CD4-positive, CD25-positive, alpha-beta regulatory T cell (primary cell): ENCODE measurements around the gene FGGY. TPM values are rescaled to one million over a fixed set of nuclear protein-coding genes. Genes with fewer than 3 reads are reported as not detected.
"Not testable (repeated sequence)": the region's sequence is repeated elsewhere in the genome, so short reads cannot be mapped to it uniquely, and the experiment has no call there.

Experiments
- ATAC-seq, 2 donors: fragments of 150-1000 bp; cut with Tn5 transposase; one replicate each; pipeline ENCODE4 v1.10.0; 2021; ENCODE audit warnings: low read depth in 2 of 2, moderate number of reproducible peaks in 2 of 2, moderate library complexity in 1 of 2
- DNase-seq, 3 donors: peaks; one replicate each; pipeline versions ENCODE4 v3.0.0 to v3.0.0-alpha.2; 2012 to 2022; ENCODE audit warnings: mixed read lengths in 1 of 3
- H3K27ac ChIP-seq: one replicate; pipeline ENCODE4 v1.7.0; 2013; ENCODE audit warnings: mild to moderate bottlenecking, low read length; ENCODE audit not compliant: insufficient read depth, poor library complexity, severe bottlenecking
- H3K27me3 ChIP-seq: one replicate; pipeline ENCODE4 v1.7.0; 2013; ENCODE audit warnings: low read length; ENCODE audit not compliant: control insufficient read depth, insufficient read depth
- H3K36me3 ChIP-seq: one replicate; pipeline ENCODE4 v1.7.0; 2013; ENCODE audit warnings: mild to moderate bottlenecking, low read length, moderate library complexity; ENCODE audit not compliant: control insufficient read depth, insufficient read depth
- H3K4me1 ChIP-seq: 2 replicates; pipeline ENCODE4 v1.7.0; 2013; ENCODE audit warnings: mild to moderate bottlenecking, low read length; ENCODE audit not compliant: insufficient read depth, control insufficient read depth, poor library complexity, severe bottlenecking
- H3K4me3 ChIP-seq: one replicate; pipeline ENCODE4 v1.7.0; 2013; ENCODE audit warnings: low read depth, mild to moderate bottlenecking, low read length, moderate library complexity
- H3K9me3 ChIP-seq, 2 experiments: 1 replicate in 1 of 2; 2 replicates in 1 of 2; pipeline ENCODE4 v1.7.0; 2013; ENCODE audit warnings: low read length in 2 of 2, mild to moderate bottlenecking in 1 of 2, moderate library complexity in 1 of 2; ENCODE audit not compliant: control insufficient read depth in 2 of 2
- H3K27ac Mint-ChIP-seq, 3 donors: one replicate each; pipeline ENCODE4 v1.8.0; 2020 to 2022; ENCODE audit warnings: mild to moderate bottlenecking in 3 of 3, mixed read lengths in 3 of 3, moderate library complexity in 2 of 3
- H3K27me3 Mint-ChIP-seq: one replicate; pipeline ENCODE4 v1.8.0; 2022; ENCODE audit warnings: mild to moderate bottlenecking, mixed read lengths
- H3K36me3 Mint-ChIP-seq: one replicate; pipeline ENCODE4 v1.8.0; 2020; ENCODE audit warnings: mixed read lengths
- H3K4me1 Mint-ChIP-seq, 4 donors: one replicate each; pipeline ENCODE4 v1.8.0; 2020 to 2022; ENCODE audit warnings: mixed read lengths in 4 of 4, mild to moderate bottlenecking in 1 of 4
- H3K4me3 Mint-ChIP-seq, 4 donors: one replicate each; pipeline ENCODE4 v1.8.0; 2020 to 2022; ENCODE audit warnings: mild to moderate bottlenecking in 4 of 4, mixed read lengths in 4 of 4, moderate library complexity in 3 of 4
- H3K9me3 Mint-ChIP-seq, 7 donors: one replicate each; pipeline ENCODE4 v1.8.0; 2020 to 2022; ENCODE audit warnings: mixed read lengths in 7 of 7, mild to moderate bottlenecking in 3 of 7, moderate library complexity in 2 of 7
- polyA plus RNA-seq, 4 donors: library from polyadenylated mRNA; unstranded; fragments of 300-500 nt; fragmentation: Illumina TruSeq; gene quantifications; one replicate each; pipeline ENCODE4 v1.2.3, GENCODE V29; 2021
- total RNA-seq: library from RNA; stranded (reverse); gene quantifications from one replicate; pipeline ENCODE4 v1.2.3, GENCODE V29; 2022

Gene FGGY
- total and polyA plus RNA-seq, 5 donors from 2014 or later: 1.9 to 7.7 (median 4.5) TPM

- no peak overlapping the region for H3K27ac Mint-ChIP-seq
- H3K4me3 Mint-ChIP-seq: no peak overlapping the region
- H3K9me3 Mint-ChIP-seq: peaks cover 0 to 1% (median 0%) of the 10 kb centered on the region in 7 donors
Measured at GRCh38 chr1:59523745-59524450, 227.0 kb downstream of the FGGY start.

GRCh38 chr1:59526240-59526639 lies 229.3 kb downstream of the FGGY start:
- Histone ChIP-seq H3K27me3 (no peaks in the 10 kb centered on the region), H3K36me3 (no peaks in the 10 kb centered on the region), H3K27ac (no peak overlapping the region), H3K4me3 (no peak overlapping the region), H3K4me1 (no peaks in the 10 kb centered on the region), H3K9me3 (no peaks in the 10 kb centered on the region)
- DNase-seq (no peak), ATAC-seq (no peak)
- no peaks in the 10 kb centered on the region for H3K27me3 Mint-ChIP-seq
- H3K27ac Mint-ChIP-seq: no peak overlapping the region
- H3K4me3 Mint-ChIP-seq: no peak overlapping the region
- no peaks in the 10 kb centered on the region for H3K36me3 Mint-ChIP-seq
- H3K9me3 Mint-ChIP-seq: peaks cover 0 to 4% (median 0%) of the 10 kb centered on the region in 7 donors
- H3K4me1 Mint-ChIP-seq: no peaks in the 10 kb centered on the region

More at GRCh38 chr1:59523745-59524450, 227.0 kb downstream of the FGGY start:
- ATAC-seq (no peak), DNase-seq (no peak)
- Mint-ChIP-seq H3K36me3 (no peaks in the 10 kb centered on the region), H3K4me1 (no peaks in the 10 kb centered on the region), H3K27me3 (no peaks in the 10 kb centered on the region)
- Histone ChIP-seq H3K4me1 (no peaks in the 10 kb centered on the region), H3K4me3 (no peak overlapping the region), H3K36me3 (no peaks in the 10 kb centered on the region), H3K9me3 (no peaks in the 10 kb centered on the region), H3K27ac (no peak overlapping the region), H3K27me3 (no peaks in the 10 kb centered on the region)

GRCh38 chr1:59528471-59528870 lies 231.6 kb downstream of the FGGY start:
- no peak for ATAC-seq
- no peak for DNase-seq
- Histone ChIP-seq H3K4me3 (no peak overlapping the region), H3K4me1 (no peaks in the 10 kb centered on the region), H3K27me3 (no peaks in the 10 kb centered on the region), H3K36me3 (no peaks in the 10 kb centered on the region), H3K27ac (no peak overlapping the region), H3K9me3 (no peaks in the 10 kb centered on the region)
- H3K27me3 Mint-ChIP-seq: peaks cover 4% of the 10 kb centered on the region
- no peaks in the 10 kb centered on the region for H3K4me1 Mint-ChIP-seq
- H3K36me3 Mint-ChIP-seq: no peaks in the 10 kb centered on the region
- H3K4me3 Mint-ChIP-seq: no peak overlapping the region
- H3K27ac Mint-ChIP-seq: no peak overlapping the region
- peaks cover 0 to 6% (median 1%) of the 10 kb centered on the region in 7 donors for H3K9me3 Mint-ChIP-seq

- Mint-ChIP-seq H3K4me1 (no peaks in the 10 kb centered on the region), H3K27ac (no peak overlapping the region)
- H3K27me3 ChIP-seq: no peaks in the 10 kb centered on the region
Measured at GRCh38 chr1:59528900-59529299, 232.0 kb downstream of the FGGY start.

GRCh38 chr1:59530119-59530518 lies 233.2 kb downstream of the FGGY start:
- H3K27me3 Mint-ChIP-seq: peaks cover 4% of the 10 kb centered on the region
- H3K4me1 ChIP-seq: no peaks in the 10 kb centered on the region
- ATAC-seq (no peak), DNase-seq (no peak)
- H3K4me3 ChIP-seq: no peak overlapping the region
- peaks cover 0 to 6% (median 1%) of the 10 kb centered on the region in 7 donors for H3K9me3 Mint-ChIP-seq
- H3K4me1 Mint-ChIP-seq: no peaks in the 10 kb centered on the region
- no peak overlapping the region for H3K27ac ChIP-seq
- no peak overlapping the region for H3K4me3 Mint-ChIP-seq
- H3K27me3 ChIP-seq: no peaks in the 10 kb centered on the region
- H3K36me3 ChIP-seq: no peaks in the 10 kb centered on the region
- H3K36me3 Mint-ChIP-seq: no peaks in the 10 kb centered on the region
- H3K9me3 ChIP-seq: no peaks in the 10 kb centered on the region
- no peak overlapping the region for H3K27ac Mint-ChIP-seq

More at GRCh38 chr1:59528900-59529299, 232.0 kb downstream of the FGGY start:
- no peaks in the 10 kb centered on the region for H3K36me3 Mint-ChIP-seq
- no peaks in the 10 kb centered on the region for H3K4me1 ChIP-seq
- no peaks in the 10 kb centered on the region for H3K9me3 ChIP-seq
- no peak overlapping the region for H3K4me3 ChIP-seq
- H3K9me3 Mint-ChIP-seq: peaks cover 0 to 6% (median 1%) of the 10 kb centered on the region in 7 donors
- H3K36me3 ChIP-seq: no peaks in the 10 kb centered on the region
- H3K4me3 Mint-ChIP-seq: no peak overlapping the region
- H3K27ac ChIP-seq: no peak overlapping the region
- ATAC-seq (no peak), DNase-seq (no peak)
- H3K27me3 Mint-ChIP-seq: peaks cover 4% of the 10 kb centered on the region

- no peaks in the 10 kb centered on the region for H3K4me1 ChIP-seq
- H3K4me3 Mint-ChIP-seq: no peak overlapping the region
- H3K36me3 Mint-ChIP-seq: no peaks in the 10 kb centered on the region
- DNase-seq (no peak), ATAC-seq (no peak)
- H3K27ac ChIP-seq: no peak overlapping the region
- no peaks in the 10 kb centered on the region for H3K9me3 ChIP-seq
- no peaks in the 10 kb centered on the region for H3K27me3 ChIP-seq
- peaks cover 4% of the 10 kb centered on the region for H3K27me3 Mint-ChIP-seq
- no peak overlapping the region for H3K4me3 ChIP-seq
- no peaks in the 10 kb centered on the region for H3K4me1 Mint-ChIP-seq
- no peaks in the 10 kb centered on the region for H3K36me3 ChIP-seq
- no peak overlapping the region for H3K27ac Mint-ChIP-seq
- H3K9me3 Mint-ChIP-seq: peaks cover 0 to 6% (median 1%) of the 10 kb centered on the region in 7 donors
Measured at GRCh38 chr1:59532102-59532501, 235.2 kb downstream of the FGGY start.

- not testable (repeated sequence) for H3K27ac Mint-ChIP-seq, H3K9me3 Mint-ChIP-seq, H3K9me3 ChIP-seq, ATAC-seq, H3K27me3 Mint-ChIP-seq, H3K4me3 Mint-ChIP-seq, H3K36me3 Mint-ChIP-seq, H3K27ac ChIP-seq, H3K36me3 ChIP-seq, H3K4me1 ChIP-seq, H3K4me1 Mint-ChIP-seq, DNase-seq, H3K27me3 ChIP-seq, H3K4me3 ChIP-seq
Measured at GRCh38 chr1:59538476-59538875, 241.6 kb downstream of the FGGY start.
